Lower leg skin (tissue), 4 donors: Measurements from ENCODE around the gene SYNRG. TPM values are rescaled to one million over a fixed set of nuclear protein-coding genes. Genes with fewer than 3 reads are reported as not detected.

Source experiments
- DNase-seq, 2 donors: peaks; one replicate each; pipeline ENCODE4 v3.0.0-alpha.2; 2019; ENCODE audit warnings: low spot score in 2 of 2
- H3K4me3 ChIP-seq: fragments of 200-600 bp; sonication (generic); 2 replicates; pipeline ENCODE4 v1.5.1; 2017; ENCODE audit warnings: mild to moderate bottlenecking, low read depth; ENCODE audit not compliant: poor library complexity, severe bottlenecking
- CTCF ChIP-seq, 3 donors: fragments of 450-650 bp; IDR thresholded peaks; one replicate each; pipeline ENCODE4 v1.5.1; 2016; ENCODE audit warnings: antibody characterized with exemption in 3 of 3, mild to moderate bottlenecking in 3 of 3, moderate library complexity in 2 of 3
- POLR2A ChIP-seq, 2 donors: fragments of 450-650 bp; IDR thresholded peaks; one replicate each; pipeline ENCODE4 v1.6.1; 2016 to 2017; ENCODE audit warnings: antibody characterized with exemption in 2 of 2, mild to moderate bottlenecking in 1 of 2, moderate library complexity in 1 of 2
- WGBS, 2 donors: methylation state at CpG; one replicate each; pipeline ENCODE4 v1.1.5; 2018; 5-methylcytosine and 5-hydroxymethylcytosine counted together
- intact Hi-C: fragments of 100-400 bp; cut with DNase I; formaldehyde crosslinking; loops from one replicate; pipeline ENCODE4 v1.15.0; 2023; ENCODE audit warnings: low total_unique reads
- total RNA-seq, 4 donors: library from RNA; depleted of rRNA; stranded (reverse); fragments of >200 nt; gene quantifications; one replicate each; pipeline ENCODE4 v1.1.0, GENCODE V29; 2016

SYNRG gene
- total RNA-seq, 4 donors from 2014 or later: 23.3 to 40.7 (median 24.5) TPM

DNA sequence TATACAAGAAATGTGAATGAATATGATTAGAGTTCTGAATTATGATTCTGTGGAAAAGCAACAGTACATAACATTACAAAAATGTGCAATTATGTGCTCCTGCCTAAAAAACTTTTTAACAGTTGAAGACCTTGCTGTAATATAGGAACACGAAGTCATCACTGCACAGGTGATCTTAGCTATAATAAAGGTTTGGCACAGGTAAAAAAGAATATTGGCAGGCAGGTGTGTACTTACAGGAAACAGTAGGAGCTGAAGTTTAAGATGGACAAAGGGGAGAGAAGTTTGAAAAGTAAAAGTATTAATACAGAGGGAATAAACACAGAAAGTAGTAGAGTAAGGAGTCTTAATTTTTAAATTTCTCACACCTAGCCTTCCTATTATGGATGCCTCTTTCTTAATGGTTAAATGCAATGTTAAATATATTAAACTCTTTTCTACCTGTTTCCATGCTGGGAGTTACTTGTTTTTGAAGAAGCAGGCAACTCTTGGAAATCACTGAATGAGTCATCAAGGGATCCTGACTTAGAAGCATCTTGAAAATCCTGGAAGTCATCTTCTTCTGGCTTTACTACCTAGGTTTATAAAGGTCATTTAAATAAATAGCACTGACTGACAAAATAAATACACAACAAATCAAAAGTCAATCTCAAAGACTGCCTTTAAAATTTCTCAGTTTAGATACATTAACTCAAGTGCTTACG lies 40.7 kb downstream of the SYNRG start:
- intact Hi-C loops: no loop called here
- no peak overlapping the region for H3K4me3 ChIP-seq
- TF ChIP-seq POLR2A (IDR thresholded peaks at IDR 0.05) (no peak), CTCF (IDR thresholded peaks at IDR 0.05) (no peak)
- no peak for DNase-seq
- WGBS, 2 donors: 90 to 94% methylated on average over 2 of the region's 2 CpGs

DNA sequence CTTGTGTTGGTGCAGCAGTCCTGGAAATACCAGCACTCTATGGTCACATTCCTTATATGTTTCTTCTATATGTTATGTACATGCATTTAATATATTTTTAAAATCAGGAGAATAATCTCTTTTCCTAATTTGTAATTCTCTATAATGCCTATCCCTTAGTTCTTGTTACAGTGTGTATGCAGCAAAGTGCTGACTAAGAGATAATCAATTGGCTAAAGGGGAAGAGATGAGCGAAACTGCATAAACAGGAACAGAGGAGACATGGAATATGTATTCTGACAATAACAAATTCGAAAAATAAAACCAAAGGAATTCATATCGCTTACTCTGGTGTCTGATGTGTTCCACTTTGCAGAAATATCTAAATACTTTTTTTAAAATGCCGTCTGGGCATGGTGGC lies 41.7 kb downstream of the SYNRG start:
- WGBS, 2 donors: 82 to 85% methylated on average over 4 of the region's 4 CpGs
- TF ChIP-seq CTCF (IDR thresholded peaks at IDR 0.05): no peak
- no peak for TF ChIP-seq POLR2A (IDR thresholded peaks at IDR 0.05)
- intact Hi-C loops: no loop called here
- H3K4me3 ChIP-seq: no peak overlapping the region
- DNase-seq: no peak

- DNase-seq: no peak
- H3K4me3 ChIP-seq: no peak overlapping the region
- 67 to 73% methylated on average over 2 of the region's 2 CpGs for WGBS, 2 donors
- intact Hi-C loops: no loop called here
- TF ChIP-seq CTCF (IDR thresholded peaks at IDR 0.05): no peak
- TF ChIP-seq POLR2A (IDR thresholded peaks at IDR 0.05): no peak
These were observed 42.1 kb downstream of the SYNRG start for GRCh38 chr17:37567137-37567536.

GRCh38 chr17:37564252-37564651 lies 45.0 kb downstream of the SYNRG start:
- 89 to 96% methylated on average over 3 of the region's 3 CpGs for WGBS, 2 donors
- no peak for TF ChIP-seq POLR2A (IDR thresholded peaks at IDR 0.05)
- TF ChIP-seq CTCF (IDR thresholded peaks at IDR 0.05): no peak
- H3K4me3 ChIP-seq: no peak overlapping the region
- DNase-seq: no peak
- intact Hi-C loops: no loop called here

- intact Hi-C loops: no loop called here
- WGBS, 2 donors: 60 to 65% methylated on average over 5 of the region's 5 CpGs
- no peak for DNase-seq
- no peak overlapping the region for H3K4me3 ChIP-seq
- TF ChIP-seq CTCF (IDR thresholded peaks at IDR 0.05): no peak
These were observed 47.0 kb downstream of the SYNRG start for GRCh38 chr17:37562016-37562745.
